GM23338 (cell line): ENCODE data around the gene PDE6C. TPM values are rescaled to one million over a fixed set of nuclear protein-coding genes. Genes with fewer than 3 reads are reported as not detected.

Experiments used
- ATAC-seq: fragments of 200-7000 bp; cut with Tn5 transposase; 3 replicates; pipeline ENCODE4 v1.9.1; 2020
- DNase-seq: peaks from one replicate; pipeline ENCODE4 v3.0.0-alpha.2; 2015; ENCODE audit warnings: low spot score
- H2AFZ ChIP-seq: fragments of 200-600 bp; sonication (generic); 2 replicates; pipeline ENCODE4 v1.8.0; 2016; ENCODE audit warnings: antibody characterized with exemption, mild to moderate bottlenecking, moderate library complexity
- H3F3A ChIP-seq: fragments of 200-600 bp; sonication (generic); replicated peaks from 2 replicates; pipeline ENCODE4 v1.8.0; 2017; ENCODE audit warnings: antibody characterized with exemption, mixed run types, low read depth
- H3K27ac ChIP-seq: fragments of 200-600 bp; sonication (generic); 2 replicates; pipeline ENCODE4 v1.6.1; 2016; ENCODE audit warnings: low read depth
- H3K27me3 ChIP-seq: fragments of 200-600 bp; sonication (generic); 2 replicates; pipeline ENCODE4 v1.8.0; 2016; ENCODE audit warnings: mild to moderate bottlenecking, mixed run types, moderate library complexity; ENCODE audit not compliant: insufficient read depth
- H3K36me3 ChIP-seq: fragments of 200-600 bp; sonication (generic); 2 replicates; pipeline ENCODE4 v1.8.0; 2016; ENCODE audit warnings: mild to moderate bottlenecking; ENCODE audit not compliant: insufficient read depth
- H3K4me1 ChIP-seq: fragments of 200-600 bp; sonication (generic); 2 replicates; pipeline ENCODE4 v1.8.0; 2016; ENCODE audit warnings: mild to moderate bottlenecking, moderate library complexity; ENCODE audit not compliant: insufficient read depth
- H3K4me2 ChIP-seq: fragments of 200-600 bp; sonication (generic); 2 replicates; pipeline ENCODE4 v1.7.1; 2017; ENCODE audit warnings: mixed run types
- H3K4me3 ChIP-seq: fragments of 200-600 bp; sonication (generic); 2 replicates; pipeline ENCODE4 v1.6.1; 2016; ENCODE audit warnings: mixed run types
- H3K79me2 ChIP-seq: fragments of 200-600 bp; sonication (generic); replicated peaks from 2 replicates; pipeline ENCODE4 v1.8.0; 2017; ENCODE audit warnings: mild to moderate bottlenecking; ENCODE audit not compliant: insufficient read depth
- H3K9me2 ChIP-seq: fragments of 200-600 bp; sonication (generic); 2 replicates; pipeline ENCODE4 v1.8.0; 2017; ENCODE audit not compliant: insufficient read depth
- H4K20me1 ChIP-seq: fragments of 200-600 bp; sonication (generic); replicated peaks from 2 replicates; pipeline ENCODE4 v1.8.0; 2017; ENCODE audit warnings: mild to moderate bottlenecking; ENCODE audit not compliant: insufficient read depth
- H3K27ac Mint-ChIP-seq: 2 replicates; pipeline ENCODE4 v1.8.0; 2020; ENCODE audit warnings: inconsistent platforms, mild to moderate bottlenecking, moderate library complexity, mixed read lengths
- H3K27me3 Mint-ChIP-seq: 3 replicates; pipeline ENCODE4 v1.8.0; 2022; ENCODE audit warnings: low read depth, mild to moderate bottlenecking, moderate library complexity, mixed read lengths, inconsistent platforms; ENCODE audit not compliant: insufficient read depth, poor library complexity
- H3K36me3 Mint-ChIP-seq: 3 replicates; pipeline ENCODE4 v1.8.0; 2021; ENCODE audit warnings: low read depth, mild to moderate bottlenecking, inconsistent platforms, moderate library complexity, mixed read lengths
- H3K4me1 Mint-ChIP-seq: 3 replicates; pipeline ENCODE4 v1.8.0; 2020; ENCODE audit warnings: mild to moderate bottlenecking, inconsistent platforms, mixed read lengths
- H3K4me3 Mint-ChIP-seq: 3 replicates; pipeline ENCODE4 v1.8.0; 2021; ENCODE audit warnings: moderate library complexity, mild to moderate bottlenecking, inconsistent platforms, mixed read lengths
- H3K9me3 Mint-ChIP-seq: 3 replicates; pipeline ENCODE4 v1.8.0; 2020; ENCODE audit warnings: moderate library complexity, mild to moderate bottlenecking, inconsistent platforms, mixed read lengths
- CREB1 ChIP-seq: fragments of 250-450 bp; sonication (Bioruptor Pico); IDR thresholded peaks from 2 replicates; pipeline ENCODE4 v1.5.0; 2020; ENCODE audit warnings: low read depth, mild to moderate bottlenecking, moderate library complexity
- EZH2 ChIP-seq: fragments of 200-600 bp; sonication (generic); IDR thresholded peaks from one replicate; pipeline ENCODE4 v1.8.0; 2017; ENCODE audit warnings: antibody characterized with exemption, mild to moderate bottlenecking, low read depth; ENCODE audit not compliant: unreplicated experiment
- EZH2phosphoT487 ChIP-seq: fragments of 200-600 bp; sonication (generic); IDR thresholded peaks from one replicate; pipeline ENCODE4 v1.8.1; 2018; ENCODE audit warnings: antibody characterized with exemption; ENCODE audit not compliant: unreplicated experiment
- JUNB ChIP-seq: IDR thresholded peaks from one replicate; pipeline ENCODE4 v1.6.1; 2016; ENCODE audit warnings: antibody characterized with exemption; ENCODE audit not compliant: unreplicated experiment
- NANOG ChIP-seq: IDR thresholded peaks from 2 replicates; pipeline ENCODE4 v1.6.1; 2016; ENCODE audit warnings: antibody characterized with exemption, borderline replicate concordance
- POLR2AphosphoS5 ChIP-seq: IDR thresholded peaks from 2 replicates; pipeline ENCODE4 v1.6.1; 2016; ENCODE audit warnings: antibody characterized with exemption, low read depth
- REST ChIP-seq: IDR thresholded peaks from one replicate; pipeline ENCODE4 v1.6.1; 2018; ENCODE audit warnings: antibody characterized with exemption; ENCODE audit not compliant: unreplicated experiment
- STAT1 ChIP-seq: IDR thresholded peaks from one replicate; pipeline ENCODE4 v1.6.1; 2016; ENCODE audit warnings: antibody characterized with exemption; ENCODE audit not compliant: unreplicated experiment
- ZNF114 ChIP-seq: fragments of 250-450 bp; sonication (Bioruptor Pico); IDR thresholded peaks from 2 replicates; pipeline ENCODE4 v1.5.0; 2020; ENCODE audit warnings: mild to moderate bottlenecking, moderate library complexity
- ZNF331 ChIP-seq: fragments of 250-450 bp; sonication (Bioruptor Pico); IDR thresholded peaks from 2 replicates; pipeline ENCODE4 v1.5.0; 2020; ENCODE audit warnings: low read depth, mild to moderate bottlenecking, moderate library complexity
- ZNF462 ChIP-seq: fragments of 250-450 bp; sonication (Bioruptor Pico); IDR thresholded peaks from 2 replicates; pipeline ENCODE4 v1.5.0; 2020; ENCODE audit warnings: mild to moderate bottlenecking, moderate library complexity
- polyA plus RNA-seq: library from polyadenylated mRNA; unstranded; fragments of >200 nt; fragmentation: Nextera tagmentation; extraction: Ambion mirVana; gene quantifications from 2 replicates; pipeline ENCODE4 v1.2.1, GENCODE V29; 2016
- total RNA-seq: library from RNA; depleted of rRNA; stranded (reverse); fragments of >200 nt; shearing (Covaris generic); gene quantifications from 2 replicates; pipeline ENCODE4 v1.2.3, GENCODE V29; 2014
- TF ChIP-seq, protein P1 (sequence below), 2 experiments: fragments of 200-600 bp in 1 of 2; sonication (generic) in 1 of 2; conservative IDR thresholded peaks; 2 replicates each; pipeline versions ENCODE4 v1.5.1 to v1.6.1; 2016 to 2017; ENCODE audit warnings: antibody characterized with exemption in 2 of 2, low read depth in 2 of 2, mild to moderate bottlenecking in 2 of 2, moderate library complexity in 1 of 2
- TF ChIP-seq, protein P2 (sequence below): IDR thresholded peaks from 2 replicates; pipeline ENCODE4 v1.6.1; 2016; ENCODE audit warnings: antibody characterized with exemption

The PDE6C gene
- total and polyA plus RNA-seq, 2 experiments from 2014 or later, result 0.06 TPM; not detected in 1

- H3K27me3 Mint-ChIP-seq, result peaks cover 1% of the 10 kb centered on the region
- H3K9me3 Mint-ChIP-seq, result no peaks in the 10 kb centered on the region
- H2AFZ ChIP-seq, result no peak overlapping the region
- H3K27ac Mint-ChIP-seq, result no peak overlapping the region
- no peaks in the 10 kb centered on the region for H3K36me3 ChIP-seq
- no peak overlapping the region for H3K27ac ChIP-seq
- ATAC-seq, result no peak
- no peaks in the 10 kb centered on the region for H3K79me2 ChIP-seq
- no peaks in the 10 kb centered on the region for H4K20me1 ChIP-seq
- TF ChIP-seq POLR2AphosphoS5 (no peak), ZNF331 (no peak), STAT1 (no peak), ZNF462 (CRISPR knock-in tag) (no peak), EZH2phosphoT487 (no peak), CREB1 (no peak), NANOG (no peak), REST (no peak), JUNB (no peak), EZH2 (no peak), ZNF114 (no peak)
- TF ChIP-seq, protein P1, sequence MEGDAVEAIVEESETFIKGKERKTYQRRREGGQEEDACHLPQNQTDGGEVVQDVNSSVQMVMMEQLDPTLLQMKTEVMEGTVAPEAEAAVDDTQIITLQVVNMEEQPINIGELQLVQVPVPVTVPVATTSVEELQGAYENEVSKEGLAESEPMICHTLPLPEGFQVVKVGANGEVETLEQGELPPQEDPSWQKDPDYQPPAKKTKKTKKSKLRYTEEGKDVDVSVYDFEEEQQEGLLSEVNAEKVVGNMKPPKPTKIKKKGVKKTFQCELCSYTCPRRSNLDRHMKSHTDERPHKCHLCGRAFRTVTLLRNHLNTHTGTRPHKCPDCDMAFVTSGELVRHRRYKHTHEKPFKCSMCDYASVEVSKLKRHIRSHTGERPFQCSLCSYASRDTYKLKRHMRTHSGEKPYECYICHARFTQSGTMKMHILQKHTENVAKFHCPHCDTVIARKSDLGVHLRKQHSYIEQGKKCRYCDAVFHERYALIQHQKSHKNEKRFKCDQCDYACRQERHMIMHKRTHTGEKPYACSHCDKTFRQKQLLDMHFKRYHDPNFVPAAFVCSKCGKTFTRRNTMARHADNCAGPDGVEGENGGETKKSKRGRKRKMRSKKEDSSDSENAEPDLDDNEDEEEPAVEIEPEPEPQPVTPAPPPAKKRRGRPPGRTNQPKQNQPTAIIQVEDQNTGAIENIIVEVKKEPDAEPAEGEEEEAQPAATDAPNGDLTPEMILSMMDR (conservative IDR thresholded peaks at IDR 0.05; ENCODE audit: low read depth in 2 of 2), result no peak
- TF ChIP-seq, protein P2, sequence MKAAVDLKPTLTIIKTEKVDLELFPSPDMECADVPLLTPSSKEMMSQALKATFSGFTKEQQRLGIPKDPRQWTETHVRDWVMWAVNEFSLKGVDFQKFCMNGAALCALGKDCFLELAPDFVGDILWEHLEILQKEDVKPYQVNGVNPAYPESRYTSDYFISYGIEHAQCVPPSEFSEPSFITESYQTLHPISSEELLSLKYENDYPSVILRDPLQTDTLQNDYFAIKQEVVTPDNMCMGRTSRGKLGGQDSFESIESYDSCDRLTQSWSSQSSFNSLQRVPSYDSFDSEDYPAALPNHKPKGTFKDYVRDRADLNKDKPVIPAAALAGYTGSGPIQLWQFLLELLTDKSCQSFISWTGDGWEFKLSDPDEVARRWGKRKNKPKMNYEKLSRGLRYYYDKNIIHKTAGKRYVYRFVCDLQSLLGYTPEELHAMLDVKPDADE, result no peak
- no peak overlapping the region for H3K4me2 ChIP-seq
- no peaks in the 10 kb centered on the region for H3K4me1 Mint-ChIP-seq
- no peaks in the 10 kb centered on the region for H3K4me1 ChIP-seq
- H3K36me3 Mint-ChIP-seq, result no peaks in the 10 kb centered on the region
- DNase-seq, result no peak
- no peaks in the 10 kb centered on the region for H3K9me2 ChIP-seq
- peaks cover 3% of the 10 kb centered on the region; the same call in 1 of the 2 replicates for H3K27me3 ChIP-seq
- H3K4me3 Mint-ChIP-seq, result no peak overlapping the region
- no peak overlapping the region for H3K4me3 ChIP-seq
- H3F3A ChIP-seq, result no peaks in the 10 kb centered on the region
Observed at GRCh38 chr10:93577565-93577964, 34.8 kb upstream of the PDE6C start.
